Tibial artery (tissue), 4 donors: ENCODE measurements around the gene DTL.

Experiments used
- DNase-seq, 2 donors: peaks; one replicate each; pipeline ENCODE4 v3.0.0-alpha.2; 2019
- H3K27ac ChIP-seq, 2 donors: fragments of 200-600 bp; sonication (generic) in 1 of 2; 1 replicate in 1 of 2; 2 replicates in 1 of 2; pipeline ENCODE4 v1.5.1; 2018 to 2019; ENCODE audit warnings: mild to moderate bottlenecking in 1 of 2
- H3K27me3 ChIP-seq, 2 donors: fragments of 200-600 bp; sonication (generic) in 1 of 2; one replicate each; pipeline versions ENCODE4 v1.5.1 to v1.6.0; 2016 to 2019
- H3K36me3 ChIP-seq, 3 donors: fragments of 200-600 bp; sonication (generic) in 2 of 3; one replicate each; pipeline ENCODE4 v1.5.1; 2016 to 2019; ENCODE audit warnings: mild to moderate bottlenecking in 2 of 3
- H3K4me1 ChIP-seq, 4 donors: fragments of 200-600 bp; sonication (generic) in 2 of 4; 1 replicate in 3 of 4; 2 replicates in 1 of 4; pipeline ENCODE4 v1.5.1; 2016 to 2019
- H3K4me3 ChIP-seq, 2 donors: fragments of 200-600 bp; sonication (generic) in 1 of 2; 1 replicate in 1 of 2; 2 replicates in 1 of 2; pipeline ENCODE4 v1.5.1; 2018 to 2019; ENCODE audit warnings: mild to moderate bottlenecking in 2 of 2
- H3K9me3 ChIP-seq, 3 donors: fragments of 200-600 bp; sonication (generic) in 1 of 3; one replicate each; pipeline ENCODE4 v1.5.1; 2016 to 2019
- intact Hi-C: fragments of 100-400 bp; cut with DNase I; formaldehyde crosslinking; loops from one replicate; pipeline ENCODE4 v1.15.0; 2023; ENCODE audit warnings: low total_unique reads
- TF ChIP-seq, protein P1 (sequence below), 2 experiments: fragments of 200-600 bp in 1 of 2; fragments of 450-650 bp in 1 of 2; IDR thresholded peaks; one replicate each; pipeline ENCODE4 v1.5.1; 2017 to 2019; ENCODE audit warnings: antibody characterized with exemption in 2 of 2, mild to moderate bottlenecking in 1 of 2, moderate library complexity in 1 of 2

DTL gene

DNA sequence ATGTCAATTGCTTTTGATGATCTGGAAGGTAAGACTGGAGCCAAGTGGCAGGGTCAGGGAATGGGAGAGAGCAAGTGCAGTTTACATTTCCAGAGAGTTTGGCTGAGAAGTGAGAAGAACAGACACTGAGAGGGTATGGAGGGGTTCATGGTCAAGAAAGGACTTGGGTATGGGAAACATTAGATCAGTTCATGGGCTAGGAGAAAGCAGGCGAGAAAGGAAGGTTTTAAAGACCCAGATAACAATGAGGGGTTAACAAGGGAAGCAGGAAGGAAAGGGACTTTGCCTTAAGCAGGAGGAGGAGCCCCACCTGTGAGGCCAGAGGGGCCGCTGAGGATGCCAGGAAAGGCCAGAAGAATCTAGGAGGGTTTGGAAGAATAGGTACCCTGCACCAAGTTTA is 78.2 kb downstream of the DTL start:
- no peaks in the 10 kb centered on the region for H3K9me3 ChIP-seq
- peaks cover 0 to 11% (median 2%) of the 10 kb centered on the region in 4 donors for H3K4me1 ChIP-seq
- no peaks in the 10 kb centered on the region for H3K27me3 ChIP-seq
- intact Hi-C loops = no loop called here
- no peak overlapping the region for H3K4me3 ChIP-seq
- H3K27ac ChIP-seq = no peak overlapping the region
- H3K36me3 ChIP-seq = no peaks in the 10 kb centered on the region
- DNase-seq = no peak
- TF ChIP-seq, protein P1, sequence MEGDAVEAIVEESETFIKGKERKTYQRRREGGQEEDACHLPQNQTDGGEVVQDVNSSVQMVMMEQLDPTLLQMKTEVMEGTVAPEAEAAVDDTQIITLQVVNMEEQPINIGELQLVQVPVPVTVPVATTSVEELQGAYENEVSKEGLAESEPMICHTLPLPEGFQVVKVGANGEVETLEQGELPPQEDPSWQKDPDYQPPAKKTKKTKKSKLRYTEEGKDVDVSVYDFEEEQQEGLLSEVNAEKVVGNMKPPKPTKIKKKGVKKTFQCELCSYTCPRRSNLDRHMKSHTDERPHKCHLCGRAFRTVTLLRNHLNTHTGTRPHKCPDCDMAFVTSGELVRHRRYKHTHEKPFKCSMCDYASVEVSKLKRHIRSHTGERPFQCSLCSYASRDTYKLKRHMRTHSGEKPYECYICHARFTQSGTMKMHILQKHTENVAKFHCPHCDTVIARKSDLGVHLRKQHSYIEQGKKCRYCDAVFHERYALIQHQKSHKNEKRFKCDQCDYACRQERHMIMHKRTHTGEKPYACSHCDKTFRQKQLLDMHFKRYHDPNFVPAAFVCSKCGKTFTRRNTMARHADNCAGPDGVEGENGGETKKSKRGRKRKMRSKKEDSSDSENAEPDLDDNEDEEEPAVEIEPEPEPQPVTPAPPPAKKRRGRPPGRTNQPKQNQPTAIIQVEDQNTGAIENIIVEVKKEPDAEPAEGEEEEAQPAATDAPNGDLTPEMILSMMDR (IDR thresholded peaks at IDR 0.05) = no peak

DNA sequence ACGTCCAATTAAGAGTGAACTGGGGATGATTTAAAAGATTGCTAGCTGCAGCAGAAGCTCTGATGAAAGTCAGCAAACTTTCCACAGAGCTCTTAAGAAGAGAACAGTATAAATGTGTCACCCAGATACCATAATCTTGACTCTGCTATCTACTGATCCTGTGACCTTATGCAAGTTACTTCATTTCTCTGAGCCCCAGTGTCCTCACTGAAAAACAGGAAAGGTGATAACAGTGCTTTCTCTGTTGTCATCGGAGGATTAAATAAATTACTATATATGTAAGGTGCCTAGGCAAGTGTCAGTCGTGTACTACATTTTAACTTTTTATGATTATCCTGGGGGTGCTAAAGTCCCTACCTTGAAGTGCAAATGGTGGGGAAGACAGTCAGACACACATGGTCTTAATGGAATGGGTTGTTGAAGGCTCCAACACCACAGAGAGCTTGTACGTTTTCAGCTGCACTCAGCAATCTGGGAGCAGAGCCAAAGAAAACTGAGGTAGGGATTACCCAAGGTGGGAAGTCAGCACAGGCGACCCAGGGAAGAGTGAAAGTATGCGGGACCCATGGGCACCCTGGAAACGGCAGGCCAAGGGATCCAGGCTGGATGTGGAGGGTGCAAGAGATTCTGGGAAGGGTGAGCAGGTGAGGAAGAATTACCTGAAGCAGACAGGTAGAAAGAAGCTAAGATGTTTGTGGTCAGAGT is 82.8 kb downstream of the DTL start:
- no peaks in the 10 kb centered on the region for H3K36me3 ChIP-seq
- no peak overlapping the region for H3K4me3 ChIP-seq
- intact Hi-C loops = no loop called here
- no peaks in the 10 kb centered on the region for H3K27me3 ChIP-seq
- no peak overlapping the region for H3K27ac ChIP-seq
- TF ChIP-seq, protein P1 (IDR thresholded peaks at IDR 0.05) = no peak
- no peaks in the 10 kb centered on the region for H3K9me3 ChIP-seq
- H3K4me1 ChIP-seq = peaks cover 0 to 9% (median 2%) of the 10 kb centered on the region in 4 donors
- no peak for DNase-seq

DNA sequence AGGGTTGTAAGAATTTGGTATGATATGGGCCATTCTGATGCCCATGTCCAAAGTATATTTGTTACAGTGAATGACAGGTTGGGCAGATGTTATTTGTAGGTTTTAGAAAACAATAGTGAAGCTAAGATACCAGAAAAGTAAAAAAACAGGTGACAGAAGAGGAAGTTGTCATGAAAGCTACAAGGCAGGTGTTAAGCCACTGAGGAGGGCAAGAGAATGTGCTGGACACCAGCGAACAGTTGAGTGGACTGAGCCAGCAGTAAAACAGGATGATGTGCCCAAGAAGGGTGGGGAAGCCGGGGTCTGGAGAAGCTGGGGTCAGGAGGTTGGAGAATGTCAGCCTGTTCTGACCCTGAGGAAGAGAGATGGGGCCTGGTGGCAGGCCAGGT is 83.3 kb downstream of the DTL start:
- Histone ChIP-seq H3K4me3 (no peak overlapping the region), H3K9me3 (no peaks in the 10 kb centered on the region), H3K27ac (no peak overlapping the region), H3K36me3 (no peaks in the 10 kb centered on the region), H3K4me1 (peaks cover 0 to 9% (median 2%) of the 10 kb centered on the region in 4 donors), H3K27me3 (no peaks in the 10 kb centered on the region)
- TF ChIP-seq, protein P1 (IDR thresholded peaks at IDR 0.05) = no peak
- intact Hi-C loops = no loop called here
- DNase-seq = no peak

DNA sequence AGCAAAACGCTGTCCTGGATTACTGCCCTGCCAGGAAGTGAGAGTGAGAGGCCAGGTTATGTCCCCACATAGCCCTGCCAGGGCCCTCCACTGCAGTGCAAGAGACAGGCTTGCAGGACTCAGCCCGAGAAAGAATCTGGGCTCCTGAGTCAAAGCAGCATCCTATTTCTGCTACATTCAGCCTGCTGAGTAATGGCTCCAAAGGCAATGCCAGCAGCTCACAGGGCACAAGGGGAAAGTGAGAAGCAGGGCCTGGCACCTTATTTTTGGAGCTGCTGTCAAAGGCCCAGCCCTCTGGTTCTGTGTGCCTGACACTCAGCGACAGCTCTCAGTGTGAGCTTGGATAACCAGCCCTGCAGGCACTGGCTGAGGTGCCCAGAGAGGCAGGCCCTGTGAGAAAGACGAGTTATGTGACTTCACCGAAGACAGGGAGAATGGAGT is 83.9 kb downstream of the DTL start:
- DNase-seq = no peak
- Histone ChIP-seq H3K9me3 (no peaks in the 10 kb centered on the region), H3K27me3 (no peaks in the 10 kb centered on the region), H3K27ac (no peak overlapping the region), H3K4me1 (peaks cover 0 to 9% (median 2%) of the 10 kb centered on the region in 4 donors), H3K4me3 (no peak overlapping the region), H3K36me3 (no peaks in the 10 kb centered on the region)
- TF ChIP-seq, protein P1 (IDR thresholded peaks at IDR 0.05) = no peak
- intact Hi-C loops = no loop called here

DNA sequence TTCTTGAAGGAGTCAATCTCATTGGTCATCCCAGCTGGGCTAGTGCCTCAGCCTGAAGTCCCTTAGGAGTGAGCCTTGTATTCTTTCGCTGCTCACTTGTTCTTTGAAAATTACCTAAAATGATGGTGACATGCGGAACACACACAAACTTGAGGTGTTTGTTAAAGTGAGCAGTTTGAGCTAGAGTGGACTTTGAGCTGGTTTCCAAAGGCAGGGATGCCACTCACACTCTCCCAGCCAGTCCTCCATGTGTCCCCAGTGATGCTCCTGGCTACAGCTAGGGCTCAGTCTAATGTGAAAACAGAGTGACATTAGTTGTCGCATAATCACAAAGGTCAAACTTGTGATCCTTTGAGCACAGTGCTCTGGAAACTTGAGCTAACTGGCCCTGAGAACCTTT is 84.3 kb downstream of the DTL start:
- DNase-seq = no peak
- Histone ChIP-seq H3K27me3 (no peaks in the 10 kb centered on the region), H3K36me3 (no peaks in the 10 kb centered on the region), H3K4me1 (peaks cover 0 to 9% (median 2%) of the 10 kb centered on the region in 4 donors), H3K27ac (no peak overlapping the region), H3K4me3 (no peak overlapping the region), H3K9me3 (no peaks in the 10 kb centered on the region)
- intact Hi-C loops = no loop called here
- TF ChIP-seq, protein P1 (IDR thresholded peaks at IDR 0.05) = no peak
